Activated CD4-positive, alpha-beta T cell treated with anti-CD3 and anti-CD28 coated beads, Interleukin-2, Interleukin-6, amounts not matched to agents 100 ng/mL and 50 ng/mL, durations not matched to agents 16 hours and 8 hours (primary cell): ENCODE measurements around the gene CAMK2G.

Experiments used
- DNase-seq: peaks from one replicate; pipeline ENCODE4 v3.0.0-alpha.2; 2020

CAMK2G gene

DNA sequence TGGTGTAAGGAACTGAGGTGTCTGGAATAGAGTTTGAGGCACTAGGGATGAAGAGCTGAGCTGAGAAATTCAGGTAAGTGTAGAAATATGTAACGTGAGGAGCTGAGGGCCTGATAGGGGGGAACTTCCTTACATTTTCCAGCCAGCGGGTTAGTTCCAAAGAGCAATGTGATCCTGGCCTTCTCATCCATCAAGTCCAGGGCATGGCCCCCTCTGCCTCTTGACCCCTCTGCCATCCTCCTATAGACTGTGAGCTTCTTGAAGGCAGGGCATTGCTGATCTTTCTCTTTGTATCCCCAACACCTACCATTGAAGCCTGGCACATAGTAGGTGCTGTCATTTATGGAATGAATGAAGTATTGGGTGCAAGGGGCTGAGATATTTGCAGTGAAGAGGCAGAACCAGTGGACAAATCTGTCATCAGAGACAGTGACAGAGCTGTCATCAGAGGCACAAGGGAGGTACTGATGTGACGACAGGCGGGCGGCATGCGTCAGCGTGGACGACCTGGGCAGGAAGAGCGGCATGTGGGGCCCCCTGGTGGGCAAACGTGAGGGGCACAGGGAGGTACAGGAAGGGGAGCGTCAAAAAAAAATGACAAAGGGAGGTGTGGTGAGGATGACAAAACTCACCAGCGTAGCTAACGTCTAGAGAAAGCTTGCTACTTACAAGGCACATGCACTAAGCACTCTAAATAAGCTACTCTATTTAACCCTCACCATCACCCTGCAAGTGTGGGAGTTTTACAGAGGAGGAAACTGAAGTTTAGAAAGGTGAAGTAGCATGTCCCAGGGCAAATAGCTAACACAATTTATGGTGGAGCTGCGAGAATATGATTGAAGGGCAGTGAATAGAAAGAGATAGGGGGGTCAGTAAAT lies 5.2 kb upstream of the CAMK2G start:
- DNase-seq = peak; percentile 96

DNA sequence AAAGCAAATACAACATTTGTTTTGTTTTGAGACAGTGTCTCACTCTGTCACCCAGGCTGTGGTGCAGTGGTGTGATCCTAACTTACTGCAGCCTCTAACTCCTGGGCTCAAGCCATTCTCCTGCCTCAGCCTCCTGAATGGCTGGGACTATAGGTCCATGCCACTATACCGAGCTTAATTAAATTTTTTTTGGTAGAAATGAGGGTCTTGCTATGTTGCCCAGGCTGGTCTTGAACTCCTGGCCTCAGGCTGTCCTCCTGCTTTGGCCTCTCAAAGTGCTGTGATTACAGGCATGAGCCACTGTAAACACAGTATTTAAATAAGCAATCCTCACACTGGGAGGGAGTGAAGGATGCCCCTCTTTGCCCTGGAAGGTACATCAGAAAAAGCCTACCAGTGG lies 4.0 kb upstream of the CAMK2G start:
- DNase-seq = no peak

DNA sequence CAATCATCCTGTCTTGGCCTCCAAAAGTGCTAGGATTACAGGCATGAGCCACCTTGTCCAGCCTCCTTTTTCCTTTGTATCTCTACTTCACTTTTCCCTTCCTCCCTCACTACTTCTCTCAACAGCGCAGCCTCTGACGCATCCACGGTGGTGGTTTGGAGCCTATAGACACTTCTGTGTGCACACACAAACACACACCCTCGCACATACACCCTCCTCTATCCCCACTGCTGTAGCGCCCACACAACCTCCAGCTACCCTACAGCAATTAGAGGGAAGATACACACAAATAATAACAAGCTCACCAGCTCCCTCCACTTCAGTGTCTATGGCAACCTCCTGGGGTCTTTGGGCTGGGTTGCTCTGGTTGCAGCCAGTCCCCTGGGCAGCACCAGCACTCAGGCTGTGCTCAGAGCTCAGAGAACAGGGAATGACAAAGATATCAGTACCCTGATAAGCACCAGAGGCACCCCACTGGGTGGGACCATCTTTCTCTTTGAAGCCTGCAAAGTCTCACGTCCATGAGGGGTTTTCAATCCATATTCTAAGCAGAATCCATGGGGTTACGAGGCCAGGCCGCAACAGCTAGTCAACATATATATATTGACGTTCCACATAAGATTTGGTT lies 3.3 kb upstream of the CAMK2G start:
- DNase-seq = no peak

DNA sequence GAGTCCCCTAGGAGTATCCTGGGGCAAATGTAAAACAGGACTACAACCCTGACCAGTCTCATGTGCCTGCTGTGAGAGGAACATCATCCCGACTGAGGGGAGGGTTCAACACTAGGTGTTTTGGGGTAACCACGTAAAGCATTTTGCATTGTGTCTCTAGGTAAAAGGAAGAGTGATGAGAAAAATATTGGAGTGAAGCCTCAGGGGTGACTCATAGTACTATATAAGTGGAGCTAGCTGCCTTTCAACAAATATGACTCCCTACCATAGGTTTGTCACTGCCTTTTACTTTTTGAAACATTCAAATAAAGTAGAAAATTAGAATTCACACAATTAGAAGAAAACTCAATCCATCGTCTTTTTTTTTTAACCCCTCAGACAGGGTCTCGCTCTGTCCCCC lies 2.6 kb upstream of the CAMK2G start:
- no peak for DNase-seq

DNA sequence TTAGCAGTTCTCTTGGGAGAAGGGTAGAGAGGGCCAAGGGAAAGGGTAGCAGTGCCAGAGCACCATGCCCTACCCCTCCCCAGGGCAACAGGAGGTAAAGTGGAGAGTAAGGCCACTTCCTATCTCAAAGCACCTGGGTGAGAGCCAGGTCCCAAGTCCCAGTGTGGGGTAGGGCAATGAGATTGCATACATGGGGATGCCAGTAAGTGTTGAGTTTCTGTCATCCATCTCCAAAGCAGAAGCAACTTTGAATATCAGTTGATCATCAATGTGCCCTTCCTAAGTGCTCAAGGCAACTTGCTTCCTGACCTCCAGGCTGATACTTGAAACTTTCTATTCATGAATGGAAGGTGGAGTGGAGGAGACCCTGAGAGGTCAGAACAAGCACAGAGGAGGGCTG lies 2.2 kb upstream of the CAMK2G start:
- no peak for DNase-seq

DNA sequence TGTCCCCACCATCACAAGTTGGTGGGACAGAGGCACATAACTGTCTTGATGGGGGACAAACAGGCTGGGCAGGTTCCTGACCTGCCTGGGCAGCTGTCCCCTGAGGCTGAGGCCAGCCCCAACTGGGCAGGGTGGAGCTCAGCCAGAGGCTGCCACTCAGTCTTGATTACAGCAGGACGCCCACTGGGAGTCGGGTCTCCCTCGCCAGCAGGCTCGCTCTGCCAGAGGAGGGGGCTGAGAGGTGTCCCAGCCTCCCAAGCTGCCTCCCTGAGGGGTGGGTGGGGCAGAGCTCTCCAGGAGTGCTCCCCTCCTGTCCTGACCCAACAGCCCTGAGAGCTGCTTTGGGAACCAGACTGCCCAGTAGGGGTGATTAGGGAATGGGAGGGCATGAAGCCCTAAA lies 1.8 kb upstream of the CAMK2G start:
- DNase-seq = no peak

DNA sequence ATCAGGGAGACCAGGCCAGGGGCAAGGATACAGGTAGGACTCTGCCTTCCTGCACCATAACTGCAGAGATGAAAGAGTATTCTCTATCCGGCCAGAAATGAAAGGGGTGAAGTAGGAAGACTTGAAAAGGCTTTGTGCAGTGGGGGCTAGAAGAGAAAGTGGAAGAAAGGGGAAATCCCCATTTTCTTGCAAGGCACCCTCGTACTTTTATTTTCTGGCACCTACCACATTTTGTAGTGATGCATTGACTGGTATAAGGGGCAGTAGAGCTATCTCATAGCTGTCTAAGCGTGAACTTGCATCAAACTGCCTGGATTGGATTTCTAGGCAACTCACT lies 752 bp upstream of the CAMK2G start:
- DNase-seq = peak; percentile 61

DNA sequence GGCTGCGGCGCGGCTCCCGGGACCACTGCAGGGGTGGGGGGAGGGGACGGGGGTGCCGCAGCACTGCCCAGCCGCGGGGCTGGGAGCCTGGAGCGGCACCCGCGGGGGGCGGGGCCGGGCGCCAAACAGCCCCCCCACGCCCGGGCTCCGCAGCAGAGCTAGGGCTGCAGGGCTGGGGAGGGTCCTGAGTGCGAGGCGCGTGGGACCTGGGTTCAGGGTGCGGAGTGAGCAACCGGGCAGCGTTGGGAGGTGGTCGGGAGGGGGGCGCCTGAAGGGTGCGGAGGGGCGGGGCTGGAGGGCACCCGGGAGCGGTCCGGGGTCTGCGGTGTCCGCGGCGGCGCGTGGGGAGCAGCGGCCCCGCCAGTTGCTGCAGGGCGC lies 528 bp downstream of the CAMK2G start:
- no peak for DNase-seq

DNA sequence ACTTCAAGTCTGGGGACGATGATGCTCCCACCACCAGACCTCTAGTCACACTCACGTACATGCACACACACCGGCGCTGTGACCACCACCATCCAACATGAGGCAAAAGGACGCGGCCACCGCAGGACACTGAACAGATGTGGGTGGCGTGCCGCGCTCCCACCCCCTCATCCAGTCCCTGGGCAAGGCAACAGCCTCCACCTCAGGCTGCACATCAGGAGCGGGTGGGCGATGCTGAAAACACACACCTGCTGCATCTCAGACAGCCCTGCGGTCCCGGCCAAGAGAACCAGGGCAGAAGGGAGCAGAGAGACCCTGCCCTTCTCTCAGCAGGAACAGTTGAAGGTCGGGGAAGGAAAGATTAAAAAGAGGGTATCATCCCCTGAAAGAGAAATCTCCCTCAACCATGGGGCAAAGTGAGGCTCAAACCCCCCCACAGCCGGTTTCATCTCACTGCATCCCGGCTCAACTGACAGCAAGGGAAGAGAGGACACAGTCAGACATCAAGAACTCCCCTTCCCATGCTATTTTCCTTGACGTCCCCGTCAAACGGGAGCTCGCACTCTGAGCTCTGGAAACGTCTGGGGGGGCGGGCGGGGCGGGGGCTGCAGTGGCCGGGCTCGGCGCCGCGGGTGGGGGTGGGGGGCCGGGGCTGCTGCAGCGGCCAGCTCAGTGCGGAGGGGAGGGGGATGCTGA lies 1.1 kb downstream of the CAMK2G start:
- DNase-seq = no peak

DNA sequence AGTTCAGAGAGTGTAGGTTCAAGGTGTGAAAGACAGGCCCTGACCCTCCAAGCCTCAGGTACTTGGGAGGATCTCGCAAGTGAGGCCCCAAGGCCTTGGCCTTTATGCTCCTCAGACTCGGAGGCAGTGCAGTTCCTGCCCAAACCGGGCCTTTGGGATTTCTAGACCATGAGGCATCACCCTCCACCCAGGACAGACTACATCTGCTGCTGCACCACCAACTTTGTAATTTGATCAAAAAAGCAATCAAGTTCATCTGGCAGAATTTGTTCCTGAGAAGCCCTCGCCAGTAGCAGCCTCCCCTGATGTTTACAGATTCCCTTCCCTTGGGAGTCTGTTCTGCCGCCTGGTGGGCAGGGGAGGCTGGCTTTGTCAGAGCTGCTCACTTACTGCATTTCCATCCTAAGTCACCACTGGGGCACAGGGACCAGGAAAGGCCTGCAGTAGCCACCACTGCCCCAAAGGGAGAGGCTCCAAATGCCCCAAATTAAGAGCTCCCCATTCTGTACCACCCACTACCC lies 2.1 kb downstream of the CAMK2G start:
- no peak for DNase-seq

DNA sequence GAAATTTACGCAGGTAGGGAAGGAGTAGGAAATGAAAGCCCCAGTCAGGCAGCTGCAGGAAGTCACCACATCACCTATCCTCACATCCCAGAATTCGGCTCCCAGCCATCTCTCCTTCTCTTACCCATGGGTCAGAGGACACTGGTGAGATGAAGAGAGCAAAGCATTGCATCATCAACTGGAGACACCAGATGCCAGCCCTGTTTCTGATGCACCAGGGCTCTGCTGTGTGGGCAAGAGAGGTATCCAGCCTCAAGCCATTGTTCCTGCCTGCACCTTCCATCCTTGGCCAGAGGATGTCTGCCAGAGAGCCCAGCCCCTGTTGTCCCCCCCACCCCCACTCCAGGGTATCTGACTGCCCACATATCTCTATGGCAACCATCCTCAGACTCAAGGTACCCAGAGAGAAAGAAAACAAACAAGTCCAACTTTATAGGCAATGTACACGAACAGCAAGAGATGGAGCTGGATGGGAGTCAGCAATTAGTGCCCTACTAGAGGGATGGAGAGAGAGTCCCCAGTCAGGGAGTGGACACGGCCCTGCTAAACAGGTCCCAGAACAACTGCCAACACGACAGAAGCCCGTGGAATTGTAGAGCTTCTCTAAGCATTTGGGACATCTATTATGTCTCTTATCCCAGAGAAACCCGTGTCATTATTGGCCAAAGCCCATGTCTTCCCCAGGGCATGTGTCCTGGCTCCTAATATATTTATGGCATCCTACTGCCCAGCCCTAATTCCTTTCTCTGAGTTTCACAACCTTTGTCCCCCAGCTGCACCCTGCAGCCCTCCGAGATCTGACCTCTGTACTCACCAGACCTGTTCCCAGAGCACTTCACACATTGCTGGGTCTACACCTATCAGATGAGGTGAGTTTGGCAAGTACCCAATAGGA lies 2.8 kb downstream of the CAMK2G start:
- no peak for DNase-seq

DNA sequence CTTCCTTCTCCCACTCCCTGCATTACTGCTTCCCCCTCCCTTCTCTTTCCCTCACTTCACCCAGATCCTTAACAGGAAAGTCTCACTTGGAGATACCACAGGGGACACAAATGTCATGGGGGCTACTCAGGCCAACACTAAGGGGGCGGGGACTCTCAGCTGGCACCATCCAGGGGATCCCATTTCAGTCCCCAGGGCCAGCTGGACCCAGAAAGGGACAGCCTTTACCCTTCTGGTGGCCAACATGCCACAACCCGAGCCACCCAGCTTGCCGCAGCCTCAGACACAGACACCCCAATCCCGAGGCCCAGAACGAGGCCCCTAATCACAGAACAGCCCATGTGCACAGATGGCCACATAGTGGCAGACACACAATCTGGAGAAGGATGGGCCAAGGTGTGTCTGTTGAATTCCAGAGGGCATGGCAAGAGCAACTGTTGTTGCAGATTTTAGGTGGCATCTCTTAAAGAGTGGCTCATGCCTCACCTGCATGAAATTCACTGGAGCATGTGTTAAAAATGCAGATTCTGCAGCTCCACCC lies 5.6 kb downstream of the CAMK2G start:
- no peak for DNase-seq

DNA sequence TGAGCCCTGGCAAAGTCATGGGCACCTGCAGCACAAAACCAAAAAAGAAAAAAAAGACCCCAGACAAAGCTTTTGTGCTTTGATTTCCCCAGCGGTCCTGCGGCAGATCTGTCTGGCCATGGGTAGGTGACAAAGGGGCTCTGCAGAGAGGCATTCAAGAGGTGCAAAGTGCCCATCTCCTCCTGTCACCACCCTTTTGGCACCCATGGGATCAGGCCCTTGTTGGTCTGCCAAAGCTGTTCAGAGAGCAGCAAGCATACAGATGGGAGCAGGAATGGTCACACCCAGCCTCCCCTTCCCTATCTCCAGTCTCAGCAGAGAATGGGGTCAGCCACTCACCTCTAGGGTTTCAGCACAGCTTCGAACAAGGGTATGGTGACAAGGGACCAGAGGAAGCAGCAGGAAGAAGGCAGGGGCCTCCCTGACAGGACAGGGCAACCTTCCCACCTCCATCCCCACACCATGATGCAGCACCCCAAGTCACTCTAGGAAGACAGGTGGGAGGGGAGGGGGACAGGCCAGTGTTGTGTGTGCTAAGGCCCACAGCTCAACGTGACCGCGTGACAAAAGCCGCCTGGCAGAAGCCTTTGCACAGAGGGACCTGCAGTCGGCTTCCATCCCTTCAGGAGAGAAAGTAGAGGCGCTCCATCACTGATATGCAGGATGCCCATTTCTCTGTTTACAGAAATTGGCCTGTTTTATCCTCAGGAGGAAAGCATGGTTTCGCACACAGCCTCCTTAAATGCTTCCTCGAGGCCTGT lies 6.3 kb downstream of the CAMK2G start:
- DNase-seq = no peak

DNA sequence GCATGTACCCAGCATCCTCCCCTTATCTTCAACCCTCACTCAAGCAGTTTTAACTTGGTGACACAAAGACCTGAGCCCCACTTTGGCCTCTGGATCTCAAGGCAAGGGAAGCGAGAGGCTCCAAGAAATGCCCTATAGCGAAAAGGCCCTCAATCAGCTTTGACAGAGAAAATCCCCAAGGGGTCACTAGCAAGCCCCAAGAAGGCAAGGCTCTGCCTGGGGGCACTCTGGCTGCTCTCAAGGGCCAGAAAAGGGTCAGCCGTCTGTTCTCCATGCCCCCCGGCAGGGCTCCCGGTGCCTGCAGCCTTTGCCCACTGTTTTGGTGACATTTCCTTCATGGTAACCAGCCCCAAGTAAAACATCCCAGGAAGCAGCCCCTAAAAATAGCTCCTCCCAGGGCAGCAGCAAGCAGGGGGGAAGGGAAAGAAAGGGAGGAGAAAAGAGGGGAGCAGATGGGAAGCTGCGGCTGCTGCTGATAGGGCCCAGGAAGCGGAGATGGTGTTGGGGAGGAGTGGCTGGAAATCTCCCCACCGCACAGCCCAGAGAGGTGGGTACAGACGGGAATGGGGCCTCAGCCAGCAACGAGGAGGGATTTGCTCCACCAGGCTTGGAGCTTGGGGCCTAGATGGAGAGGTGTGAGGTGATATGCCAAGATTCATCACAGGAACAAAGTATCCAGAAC lies 7.1 kb downstream of the CAMK2G start:
- DNase-seq = no peak

DNA sequence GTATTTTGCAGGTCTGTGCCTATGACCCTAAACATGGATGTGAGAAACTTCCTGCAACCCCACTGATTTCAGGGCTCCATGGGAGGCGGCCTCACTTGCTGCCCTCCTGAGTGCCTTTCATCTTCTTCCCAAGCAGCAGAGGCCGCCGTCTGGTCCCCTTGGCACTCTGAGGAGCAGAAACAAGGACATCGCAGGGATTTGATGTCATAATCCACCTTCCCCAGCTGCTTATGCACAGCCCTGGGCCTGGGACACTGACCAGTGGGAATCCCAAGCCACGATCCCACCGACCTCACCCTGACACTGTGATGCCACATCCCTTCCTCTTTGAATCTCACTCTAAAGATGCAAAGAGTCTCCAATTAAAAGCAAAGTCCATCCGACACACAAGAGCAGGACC lies 7.7 kb downstream of the CAMK2G start:
- DNase-seq = no peak

DNA sequence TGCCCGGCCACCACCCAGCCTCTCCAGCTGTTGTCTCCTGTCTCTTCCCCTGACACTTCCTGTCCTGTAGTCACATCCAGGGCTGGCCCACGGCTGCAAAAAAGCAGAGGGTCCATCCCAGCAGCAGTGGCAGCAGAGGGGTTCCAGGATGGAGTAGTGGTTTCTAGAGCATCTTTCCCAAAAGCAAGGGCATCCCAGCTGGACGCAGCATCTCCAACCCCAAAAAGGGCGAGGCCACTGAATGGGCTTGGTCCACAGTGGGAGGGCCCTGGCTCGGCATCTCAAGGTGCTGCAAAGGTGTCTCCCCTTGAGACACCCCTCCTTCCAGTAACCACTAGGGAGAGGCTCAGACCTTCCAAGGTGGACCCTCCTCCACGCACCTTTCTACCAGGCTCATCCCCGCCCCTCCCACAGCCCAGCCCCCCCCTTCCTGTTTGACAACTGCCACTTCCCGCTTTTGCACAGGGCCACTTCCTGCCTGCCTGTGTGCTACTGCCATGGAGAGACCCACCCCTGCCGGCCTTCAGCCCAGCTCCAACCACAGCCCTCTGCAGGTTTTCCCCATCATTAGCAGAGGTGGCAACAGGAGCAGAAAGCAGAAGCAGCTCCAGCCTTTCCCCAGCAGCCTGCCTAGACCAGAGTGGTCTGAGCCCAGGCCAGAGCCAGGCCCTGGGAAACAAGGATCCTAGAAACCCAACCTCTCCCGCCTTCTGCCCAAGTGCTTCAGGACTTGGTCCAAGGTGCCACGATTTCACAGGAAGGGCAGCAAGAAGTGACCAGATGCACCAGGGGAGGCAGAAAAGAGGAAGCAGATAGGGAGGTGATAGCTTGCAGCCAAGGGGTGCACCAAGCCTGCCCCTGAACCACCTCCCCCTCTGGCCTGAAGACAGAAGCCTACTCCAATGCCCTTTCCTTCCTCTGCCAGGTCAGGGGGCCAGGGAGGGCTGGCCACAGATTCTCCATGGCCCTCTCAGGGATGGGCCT lies 8.6 kb downstream of the CAMK2G start:
- peak; percentile 80 for DNase-seq

DNA sequence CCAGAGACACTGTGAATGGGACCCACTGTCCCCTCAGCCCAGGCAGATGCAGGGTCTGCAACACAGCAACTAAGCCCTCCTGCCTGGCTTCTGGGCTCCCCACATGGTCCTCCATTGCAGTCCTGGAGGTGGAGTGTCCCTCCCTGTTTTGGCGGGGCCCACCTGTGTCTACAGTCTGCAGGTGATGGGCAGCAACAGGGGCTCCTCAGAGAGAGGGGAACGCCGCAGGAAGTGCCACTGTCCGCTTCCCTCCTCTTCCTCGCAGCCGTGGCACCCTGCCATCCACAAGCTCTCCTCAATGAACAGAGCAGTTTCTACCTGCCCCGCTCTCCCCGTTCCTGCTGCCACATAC lies 9.3 kb downstream of the CAMK2G start:
- no peak for DNase-seq

DNA sequence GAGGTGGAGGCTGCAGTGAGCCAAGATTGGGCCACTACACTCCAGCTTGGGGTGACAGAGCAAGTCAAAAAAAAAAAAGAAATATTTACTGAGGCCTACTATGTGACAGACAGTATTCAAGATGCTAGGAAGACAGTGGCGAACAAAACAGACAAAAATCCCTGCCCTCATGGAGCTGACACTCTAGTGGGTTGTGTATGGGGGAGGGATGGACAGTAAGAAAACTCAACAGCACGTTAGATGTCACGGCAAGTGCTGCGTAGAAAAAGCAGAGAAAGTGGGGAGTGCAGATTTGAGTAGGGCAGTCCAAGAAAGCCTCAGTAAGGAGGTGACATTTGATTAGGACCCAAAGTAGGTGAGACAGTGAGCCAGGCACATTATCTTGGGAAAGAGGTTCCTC lies 10.1 kb downstream of the CAMK2G start:
- no peak for DNase-seq

DNA sequence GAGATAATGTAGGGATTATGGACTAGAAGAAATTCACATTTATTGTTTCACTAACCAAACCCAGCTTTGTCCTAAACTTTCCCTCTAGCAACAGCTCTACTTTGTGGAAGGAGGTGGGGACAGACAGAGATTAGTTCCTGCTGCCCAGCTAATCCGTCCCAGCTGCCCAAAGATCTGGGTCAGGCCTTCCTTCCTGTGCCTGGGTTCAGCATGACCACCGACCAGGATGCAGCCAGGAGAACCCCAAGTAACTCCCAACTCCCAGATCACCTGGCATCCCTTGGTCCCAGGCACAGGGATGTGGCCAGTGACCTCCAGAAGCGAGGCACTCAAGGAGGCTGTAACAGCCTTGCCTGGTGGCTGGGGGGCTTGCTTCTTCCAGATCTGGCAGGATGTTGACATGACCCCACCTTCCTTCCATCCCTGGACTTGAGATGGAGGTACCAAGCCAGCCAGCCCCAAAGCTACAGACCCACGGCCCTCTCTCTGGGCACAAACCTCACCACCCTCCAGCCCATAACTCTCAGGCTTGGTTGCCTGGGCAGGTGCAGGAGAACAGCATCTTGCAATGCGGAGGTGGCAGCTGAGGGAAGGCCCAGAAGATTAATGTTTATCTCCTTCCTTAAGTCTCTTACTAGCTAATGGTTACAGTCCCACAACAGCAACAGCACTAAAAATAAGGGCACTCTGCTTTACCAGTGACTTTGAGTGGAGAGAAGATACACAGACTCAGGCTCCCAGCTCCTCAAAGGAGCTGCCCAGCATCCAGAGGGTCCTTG lies 11.1 kb downstream of the CAMK2G start:
- DNase-seq = no peak
